GM18909 (cell line): ENCODE measurements around the gene CSTB.

Experiments
- ATAC-seq: cut with Tn5 transposase; IDR thresholded peaks from one replicate; pipeline ENCODE4 v1.9.1; 2021; ENCODE audit warnings: mild to moderate bottlenecking; ENCODE audit not compliant: unreplicated experiment, poor library complexity

The CSTB gene

GRCh38 chr21:43793243-43793642, 17.1 kb upstream of the CSTB start:
- ATAC-seq: no peak

- no peak for ATAC-seq
These were observed 16.3 kb upstream of the CSTB start for GRCh38 chr21:43792406-43792805.

GRCh38 chr21:43790010-43790524, 14.0 kb upstream of the CSTB start:
- ATAC-seq: no peak

GRCh38 chr21:43789276-43790009, 13.3 kb upstream of the CSTB start, which contains the start of gene RRP1:
RRP1 (plus strand) TSS chr21:43789577; CDS start chr21:43789630, 53 bp downstream.
- peak; percentile 80 for ATAC-seq

- ATAC-seq: no peak
These were observed 10.8 kb upstream of the CSTB start for GRCh38 chr21:43786807-43787440.

- ATAC-seq: no peak
These were observed 10.2 kb upstream of the CSTB start for GRCh38 chr21:43786300-43786806.

GRCh38 chr21:43785134-43785533, 9.0 kb upstream of the CSTB start:
- ATAC-seq: no peak

GRCh38 chr21:43783098-43783700, 7.1 kb upstream of the CSTB start:
- ATAC-seq: no peak

- no peak for ATAC-seq
These were observed 6.5 kb upstream of the CSTB start for GRCh38 chr21:43782431-43783097.

- ATAC-seq: no peak
These were observed 5.7 kb upstream of the CSTB start for GRCh38 chr21:43781846-43782245.

- no peak for ATAC-seq
These were observed 3.6 kb upstream of the CSTB start for GRCh38 chr21:43779660-43780059.

- no peak for ATAC-seq
These were observed 2.6 kb upstream of the CSTB start for GRCh38 chr21:43778469-43779335.

- no peak for ATAC-seq
These were observed 1.8 kb upstream of the CSTB start for GRCh38 chr21:43777953-43778352.

- no peak for ATAC-seq
These were observed 918 bp downstream of the CSTB start for GRCh38 chr21:43775190-43775589.

- no peak for ATAC-seq
These were observed 1.9 kb downstream of the CSTB start for GRCh38 chr21:43774163-43774562.

GRCh38 chr21:43772425-43772821, 3.7 kb downstream of the CSTB start:
- ATAC-seq: no peak

- ATAC-seq: no peak
These were observed 4.2 kb downstream of the CSTB start for GRCh38 chr21:43771698-43772424.

GRCh38 chr21:43771199-43771675, 4.9 kb downstream of the CSTB start:
- no peak for ATAC-seq
